Mesothelial cell of epicardium (in vitro differentiated cells): ENCODE results near the gene BRI3. TPM values are rescaled to one million over a fixed set of nuclear protein-coding genes. Genes with fewer than 3 reads are reported as not detected.

Experiments
- DNase-seq, 2 experiments: peaks; one replicate each; pipeline ENCODE4 v3.0.0; 2021; ENCODE audit warnings: low spot score in 2 of 2; ENCODE audit not compliant: unreplicated experiment in 2 of 2
- H3K27ac Mint-ChIP-seq: 2 replicates; pipeline ENCODE4 v1.8.0; 2021; ENCODE audit warnings: mixed read lengths
- H3K27me3 Mint-ChIP-seq: 2 replicates; pipeline ENCODE4 v1.8.0; 2021; ENCODE audit warnings: low read depth, mixed read lengths
- H3K36me3 Mint-ChIP-seq: 2 replicates; pipeline ENCODE4 v1.8.0; 2021; ENCODE audit warnings: mixed read lengths
- H3K4me1 Mint-ChIP-seq: 2 replicates; pipeline ENCODE4 v1.8.0; 2021; ENCODE audit warnings: mixed read lengths
- H3K4me3 Mint-ChIP-seq: 2 replicates; pipeline ENCODE4 v1.8.0; 2021; ENCODE audit warnings: mild to moderate bottlenecking, moderate library complexity, mixed read lengths
- H3K9me3 Mint-ChIP-seq: 2 replicates; pipeline ENCODE4 v1.8.0; 2021; ENCODE audit warnings: mixed read lengths
- CTCF ChIP-seq: fragments of 200-600 bp; sonication (generic); IDR thresholded peaks from one replicate; pipeline ENCODE4 v1.5.0; 2021; ENCODE audit warnings: antibody characterized with exemption; ENCODE audit not compliant: unreplicated experiment
- total RNA-seq: library from RNA; stranded (reverse); gene quantifications from 3 replicates; pipeline ENCODE4 v1.2.1, GENCODE V29; 2021

Gene BRI3
- total RNA-seq, 1 donor from 2014 or later: 113 TPM

GRCh38 chr7:98289333-98289875 lies 7.9 kb downstream of the BRI3 start:
- Mint-ChIP-seq H3K4me1 (peaks cover 16% of the 10 kb centered on the region), H3K27me3 (no peaks in the 10 kb centered on the region), H3K36me3 (peaks cover 4% of the 10 kb centered on the region), H3K4me3 (no peak overlapping the region), H3K27ac (no peak overlapping the region), H3K9me3 (no peaks in the 10 kb centered on the region)
- DNase-seq: no peak
- TF ChIP-seq CTCF: no peak

- Mint-ChIP-seq H3K27ac (no peak overlapping the region), H3K4me1 (no peaks in the 10 kb centered on the region), H3K36me3 (peaks cover 4% of the 10 kb centered on the region), H3K27me3 (no peaks in the 10 kb centered on the region), H3K4me3 (no peak overlapping the region), H3K9me3 (no peaks in the 10 kb centered on the region)
- DNase-seq: no peak
- TF ChIP-seq CTCF: no peak
These were observed 10.2 kb downstream of the BRI3 start for GRCh38 chr7:98291717-98292116.

GRCh38 chr7:98293265-98293664 lies 11.8 kb downstream of the BRI3 start:
- no peak for TF ChIP-seq CTCF
- H3K27ac Mint-ChIP-seq: no peak overlapping the region
- H3K4me1 Mint-ChIP-seq: no peaks in the 10 kb centered on the region
- peaks cover 4% of the 10 kb centered on the region for H3K36me3 Mint-ChIP-seq
- no peak overlapping the region for H3K4me3 Mint-ChIP-seq
- no peak for DNase-seq
- H3K9me3 Mint-ChIP-seq: no peaks in the 10 kb centered on the region
- no peaks in the 10 kb centered on the region for H3K27me3 Mint-ChIP-seq

- no peaks in the 10 kb centered on the region for H3K4me1 Mint-ChIP-seq
- peaks cover 3% of the 10 kb centered on the region for H3K36me3 Mint-ChIP-seq
- DNase-seq: no peak
- no peaks in the 10 kb centered on the region for H3K27me3 Mint-ChIP-seq
- TF ChIP-seq CTCF: no peak
- no peak overlapping the region for H3K27ac Mint-ChIP-seq
- H3K4me3 Mint-ChIP-seq: no peak overlapping the region
- H3K9me3 Mint-ChIP-seq: no peaks in the 10 kb centered on the region
These were observed 12.3 kb downstream of the BRI3 start for GRCh38 chr7:98293746-98294145.

- no peak overlapping the region for H3K27ac Mint-ChIP-seq
- H3K36me3 Mint-ChIP-seq: peaks cover 3% of the 10 kb centered on the region
- no peaks in the 10 kb centered on the region for H3K9me3 Mint-ChIP-seq
- no peaks in the 10 kb centered on the region for H3K4me1 Mint-ChIP-seq
- H3K4me3 Mint-ChIP-seq: no peak overlapping the region
- TF ChIP-seq CTCF: no peak
- no peaks in the 10 kb centered on the region for H3K27me3 Mint-ChIP-seq
- no peak for DNase-seq
These were observed 12.8 kb downstream of the BRI3 start for GRCh38 chr7:98294326-98294725.
